Activated T-helper 9 cell treated with anti-CD3 and anti-CD28 coated beads, Interleukin-2, amount 50 U/mL, for 16 hours (primary cell): ENCODE measurements around the gene PANK2.
"Not testable (repeated sequence)": the region's sequence is repeated elsewhere in the genome, so short reads cannot be mapped to it uniquely, and the experiment has no call there.

Experiments
- DNase-seq: peaks from one replicate; pipeline ENCODE4 v3.0.0-alpha.2; 2020; ENCODE audit warnings: low read depth

The PANK2 gene

GRCh38 chr20:3927486-3928291 is 38.5 kb downstream of the PANK2 start:
- no peak for DNase-seq

GRCh38 chr20:3929713-3930060 is 40.5 kb downstream of the PANK2 start:
- no peak for DNase-seq

- no peak for DNase-seq
These were observed 41.3 kb downstream of the PANK2 start for GRCh38 chr20:3930265-3931206.

GRCh38 chr20:3931664-3932063 is 42.5 kb downstream of the PANK2 start:
- no peak for DNase-seq

- DNase-seq: no peak
These were observed 43.1 kb downstream of the PANK2 start for GRCh38 chr20:3932277-3932676.

- DNase-seq: no peak
These were observed 43.5 kb downstream of the PANK2 start for GRCh38 chr20:3932681-3933080.

GRCh38 chr20:3933218-3933617 is 44.0 kb downstream of the PANK2 start:
- DNase-seq: no peak

- DNase-seq: no peak
These were observed 45.4 kb downstream of the PANK2 start for GRCh38 chr20:3934624-3935023.

GRCh38 chr20:3935295-3935955 is 46.2 kb downstream of the PANK2 start:
- no peak for DNase-seq

- no peak for DNase-seq
These were observed 46.8 kb downstream of the PANK2 start for GRCh38 chr20:3935956-3936340.

GRCh38 chr20:3937618-3938017 is 48.4 kb downstream of the PANK2 start:
- no peak for DNase-seq

- no peak for DNase-seq
These were observed 51.7 kb downstream of the PANK2 start for GRCh38 chr20:3940905-3941304.

- not testable (repeated sequence) for DNase-seq
These were observed 57.5 kb downstream of the PANK2 start for GRCh38 chr20:3946666-3947065.

- DNase-seq: no peak
These were observed 75.5 kb downstream of the PANK2 start for GRCh38 chr20:3964719-3965118.

- no peak for DNase-seq
These were observed 77.4 kb downstream of the PANK2 start for GRCh38 chr20:3966571-3966970.

GRCh38 chr20:3970016-3970415 is 80.8 kb downstream of the PANK2 start:
- no peak for DNase-seq

GRCh38 chr20:3971145-3971544 is 82.0 kb downstream of the PANK2 start:
- no peak for DNase-seq

GRCh38 chr20:3972161-3972560 is 83.0 kb downstream of the PANK2 start:
- no peak for DNase-seq

- DNase-seq: not testable (repeated sequence)
These were observed 83.4 kb downstream of the PANK2 start for GRCh38 chr20:3972631-3973030.

GRCh38 chr20:3973705-3974104 is 84.5 kb downstream of the PANK2 start:
- no peak for DNase-seq

GRCh38 chr20:3976511-3976910 is 87.3 kb downstream of the PANK2 start:
- no peak for DNase-seq
